ENCODE measurements around the gene MEGF10.
"Not testable (repeated sequence)": the region's sequence is repeated elsewhere in the genome, so short reads cannot be mapped to it uniquely, and the experiment has no call there.

Gene MEGF10

DNA sequence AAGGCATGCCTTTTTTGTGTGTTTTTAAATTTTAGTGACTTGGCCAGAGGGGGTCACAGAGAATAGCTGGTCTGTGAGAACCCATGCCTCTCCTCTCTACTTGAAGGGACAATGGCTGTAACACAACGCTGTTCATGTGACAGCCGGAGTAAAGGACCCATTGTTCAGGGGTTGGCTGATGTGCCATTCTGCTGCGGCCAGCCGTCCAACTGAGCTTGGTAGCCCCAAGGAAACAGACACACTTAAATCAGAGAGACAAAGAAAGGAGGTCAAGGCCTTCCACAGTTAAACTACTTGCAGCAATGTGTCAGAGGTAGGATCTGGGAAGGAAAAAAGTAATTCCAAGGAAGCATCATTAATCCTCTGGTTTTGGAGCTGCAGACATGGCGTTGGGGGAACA, 8.1 kb downstream of the MEGF10 start:
- DNase-seq, result peak; percentile 12

DNA sequence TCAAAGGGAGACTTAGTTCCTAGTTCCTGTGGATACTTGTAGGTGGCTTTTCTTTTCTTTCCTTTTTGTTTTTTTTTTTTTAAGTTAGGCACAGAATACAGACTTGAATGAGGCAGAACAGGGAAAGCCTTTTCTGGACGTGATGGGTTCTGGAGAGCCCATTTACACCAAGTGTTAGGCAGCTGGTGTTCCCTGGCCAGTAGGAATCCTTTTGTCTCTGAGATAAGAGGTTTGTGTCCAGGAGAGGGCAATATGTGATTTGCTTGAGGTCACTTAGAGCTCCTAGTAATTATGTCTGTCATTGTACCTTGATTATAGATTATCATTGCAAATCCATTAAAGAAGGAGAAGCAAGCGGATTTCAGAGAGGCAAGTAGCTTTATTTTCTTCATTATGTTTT, 9.1 kb downstream of the MEGF10 start:
- no peak for DNase-seq

DNA sequence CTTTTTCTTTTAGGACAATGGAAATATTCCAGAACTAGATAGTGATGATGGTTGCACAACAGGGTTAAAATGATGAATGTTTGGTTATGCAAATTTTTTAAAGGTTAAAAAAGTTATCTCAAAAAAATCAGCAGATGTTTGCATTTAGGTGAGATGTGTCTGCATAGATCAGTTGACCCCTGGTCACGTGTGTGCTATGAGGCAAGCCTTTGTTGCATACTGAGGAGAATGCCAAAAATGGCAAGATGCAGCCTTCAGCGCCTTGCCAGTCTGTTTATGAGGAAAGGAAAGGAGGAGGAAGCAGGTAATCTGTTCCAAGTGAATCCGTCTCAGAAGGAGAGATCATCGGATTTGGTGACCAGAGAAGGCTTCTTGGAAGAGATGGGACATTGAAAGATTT, 11.9 kb downstream of the MEGF10 start:
- DNase-seq, result no peak

DNA sequence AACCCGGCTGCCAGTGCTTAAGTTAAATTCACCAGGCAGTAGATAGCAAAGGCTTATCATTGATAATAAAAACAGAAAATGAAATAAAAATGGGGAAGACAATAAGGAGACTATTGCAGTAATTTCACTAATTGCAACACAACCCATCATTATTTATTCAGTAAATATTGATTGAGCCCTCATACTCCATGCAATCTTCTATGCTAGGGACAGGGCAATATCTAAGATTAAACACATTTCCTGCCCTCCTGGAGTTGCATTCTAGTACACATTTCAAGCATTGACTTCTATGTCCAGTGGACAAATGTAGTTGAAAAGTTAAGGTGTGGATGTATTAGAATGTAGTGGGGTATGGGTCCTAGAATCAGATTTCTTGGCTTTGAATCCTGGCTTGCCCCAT, 12.8 kb downstream of the MEGF10 start:
- no peak for DNase-seq

DNA sequence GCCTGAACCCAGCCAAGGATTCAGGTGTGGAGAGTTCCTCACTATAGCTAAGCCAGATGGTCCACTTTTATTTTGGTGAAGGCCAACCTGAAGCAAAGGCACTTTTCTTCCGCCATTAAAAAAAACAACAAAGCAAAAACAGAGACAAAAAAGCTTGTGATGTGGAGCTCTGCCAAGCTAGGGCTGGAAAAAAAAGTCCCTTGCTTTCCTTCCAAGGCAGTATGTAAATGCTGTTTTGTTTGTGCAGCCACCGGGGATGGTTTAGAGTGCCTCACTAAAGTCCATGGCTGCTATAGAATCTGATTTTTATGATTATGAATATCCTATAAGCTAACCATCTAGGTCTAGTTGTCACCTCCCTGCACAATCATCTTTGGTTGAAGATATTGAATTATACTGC, 14.9 kb downstream of the MEGF10 start:
- no peak for DNase-seq

DNA sequence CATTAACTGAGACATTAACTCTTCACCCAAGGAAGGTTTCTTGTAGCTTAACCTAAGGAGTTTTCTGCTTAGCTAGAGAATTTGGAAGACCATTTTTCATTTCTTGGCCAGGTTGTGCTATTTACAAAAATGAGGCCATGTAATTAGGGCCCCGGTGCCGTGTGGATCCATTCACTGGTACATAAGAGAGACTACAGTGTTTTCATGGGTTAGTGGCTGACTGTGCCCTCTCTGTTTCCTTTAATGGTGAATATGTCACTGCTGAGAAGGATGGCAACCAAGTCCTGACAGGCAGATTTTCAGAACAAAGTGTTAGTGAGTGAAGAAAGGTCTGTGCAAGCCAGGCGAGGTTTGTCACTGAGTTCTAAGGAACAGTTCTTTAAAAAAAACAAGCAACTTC, 15.4 kb downstream of the MEGF10 start:
- DNase-seq, result no peak

DNA sequence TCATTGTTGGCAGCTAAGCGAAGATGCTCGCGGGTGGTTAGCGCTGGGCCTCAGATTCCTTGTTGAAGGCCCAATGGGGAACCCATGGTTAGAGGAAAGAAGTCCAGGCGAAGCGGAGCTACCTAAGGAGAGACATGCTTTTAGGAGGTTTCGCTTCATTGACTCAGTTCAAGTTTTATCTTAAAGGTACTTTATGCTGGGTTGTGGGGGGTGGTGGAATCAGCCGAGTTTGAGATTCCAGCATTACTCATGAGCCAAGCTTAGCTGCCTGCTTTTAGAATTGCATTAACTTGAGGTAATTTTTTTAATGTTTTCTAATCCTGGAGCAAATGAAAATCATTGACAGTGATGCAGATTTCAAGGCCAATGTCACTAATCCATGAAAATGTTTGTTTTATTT, 16.1 kb downstream of the MEGF10 start:
- DNase-seq, result peak; percentile 8

DNA sequence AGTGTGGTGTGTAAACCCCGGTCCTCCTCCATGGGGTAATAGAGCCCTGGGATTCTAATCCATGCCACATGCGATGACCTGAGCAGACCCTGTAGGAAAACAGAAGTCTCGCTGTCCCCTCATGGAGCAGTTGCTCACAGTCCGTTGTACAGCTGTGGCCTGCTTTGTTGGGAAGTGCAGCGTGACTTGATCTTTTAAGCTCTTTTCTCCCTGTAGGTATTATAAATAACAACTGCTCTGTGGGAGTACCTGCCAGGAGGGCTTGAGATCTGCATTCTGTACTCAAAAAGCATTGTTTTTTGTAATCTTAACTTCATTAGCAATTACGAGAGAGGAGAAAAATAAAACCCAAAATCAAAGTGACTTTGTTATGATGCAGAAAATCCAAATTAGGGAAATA, 17.3 kb downstream of the MEGF10 start:
- no peak for DNase-seq

DNA sequence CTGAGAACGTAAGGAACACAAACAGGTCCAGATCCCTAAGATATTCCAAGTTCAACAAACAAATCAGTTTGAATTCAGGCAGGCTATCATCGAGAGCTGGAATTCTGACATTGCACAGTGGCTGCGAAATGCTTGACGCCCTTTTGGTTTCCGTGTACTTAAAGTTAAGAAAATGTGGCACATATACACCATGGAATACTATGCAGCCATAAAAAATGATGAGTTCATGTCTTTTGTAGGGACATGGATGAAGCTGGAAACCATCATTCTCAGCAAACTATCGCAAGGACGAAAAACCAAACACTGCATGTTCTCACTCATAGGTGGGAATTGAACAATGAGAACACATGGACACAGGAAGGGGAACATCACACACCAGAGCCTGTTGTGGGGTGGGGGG, 17.7 kb downstream of the MEGF10 start:
- not testable (repeated sequence) for DNase-seq

DNA sequence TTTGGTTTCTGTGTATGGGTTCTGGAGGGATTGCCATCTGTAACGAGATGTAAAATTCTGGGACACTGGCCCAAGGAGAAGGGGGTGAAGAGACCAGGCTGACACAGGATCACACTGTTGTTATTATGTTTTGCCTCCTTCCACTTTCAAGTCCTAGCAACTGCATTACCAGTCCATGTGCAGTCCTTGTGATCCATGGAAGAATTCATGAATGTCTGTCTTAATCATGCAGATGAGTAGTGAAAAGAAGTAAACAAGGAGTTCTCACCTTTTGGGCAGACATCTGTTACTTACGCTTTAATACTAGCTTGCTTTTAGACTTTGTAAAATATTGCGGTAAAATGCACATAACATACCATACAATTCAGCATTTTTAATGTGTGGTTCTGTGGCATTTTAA, 18.3 kb downstream of the MEGF10 start:
- DNase-seq, result no peak

DNA sequence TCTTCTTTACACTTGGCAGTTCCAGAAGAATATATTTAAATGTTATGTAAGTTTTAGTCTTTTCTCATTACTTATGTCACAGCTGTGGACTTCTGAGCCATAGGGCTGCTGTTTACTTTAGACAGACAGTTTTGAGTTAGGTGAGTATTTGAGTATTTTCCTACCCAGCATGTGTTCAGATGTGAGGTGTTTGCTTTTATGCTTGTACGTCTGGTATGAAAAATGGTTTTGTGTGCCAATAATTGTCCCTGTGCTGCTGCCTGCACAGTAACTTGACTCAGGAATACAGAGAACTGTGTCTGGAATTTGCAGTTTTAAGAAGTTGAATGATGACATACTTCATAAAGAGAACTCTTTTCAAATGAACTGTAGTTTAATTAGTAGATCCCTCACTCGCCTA, 20.8 kb downstream of the MEGF10 start:
- no peak for DNase-seq

DNA sequence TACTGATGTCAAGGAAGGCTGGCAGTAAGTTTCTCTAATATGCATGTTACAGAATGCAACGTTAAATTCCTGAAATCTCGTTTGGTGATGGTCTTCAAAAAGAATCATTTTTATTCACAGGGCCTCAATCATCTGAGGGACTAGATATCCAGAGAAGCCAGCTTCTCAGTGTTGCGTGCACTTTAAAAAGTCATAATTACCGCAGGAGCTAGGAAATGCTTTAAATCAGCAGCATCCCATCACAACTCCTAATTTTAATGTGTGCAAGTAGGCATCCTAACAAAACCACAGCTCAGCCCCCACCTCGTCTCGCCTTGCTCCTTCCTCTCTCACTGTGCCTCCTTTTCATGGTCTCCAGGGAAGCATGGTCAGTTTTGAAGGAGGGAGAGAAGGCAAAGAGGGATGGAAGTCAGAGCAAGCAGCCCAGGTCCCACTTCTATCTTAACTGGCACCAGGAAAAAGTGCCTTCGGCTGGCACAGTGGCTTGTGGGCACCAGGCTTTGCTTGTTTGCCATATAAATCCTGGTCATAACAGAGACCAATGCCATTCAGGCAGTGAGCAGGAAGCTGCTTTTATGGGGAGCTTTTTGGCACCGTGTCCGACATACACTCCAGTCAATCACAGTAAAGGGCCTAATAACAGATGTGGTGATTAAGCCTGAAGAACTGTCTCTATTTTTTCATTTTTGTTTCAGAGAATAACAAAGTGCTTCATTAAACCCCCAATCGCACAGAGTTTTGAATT, 21.4 kb downstream of the MEGF10 start:
- no peak for DNase-seq

DNA sequence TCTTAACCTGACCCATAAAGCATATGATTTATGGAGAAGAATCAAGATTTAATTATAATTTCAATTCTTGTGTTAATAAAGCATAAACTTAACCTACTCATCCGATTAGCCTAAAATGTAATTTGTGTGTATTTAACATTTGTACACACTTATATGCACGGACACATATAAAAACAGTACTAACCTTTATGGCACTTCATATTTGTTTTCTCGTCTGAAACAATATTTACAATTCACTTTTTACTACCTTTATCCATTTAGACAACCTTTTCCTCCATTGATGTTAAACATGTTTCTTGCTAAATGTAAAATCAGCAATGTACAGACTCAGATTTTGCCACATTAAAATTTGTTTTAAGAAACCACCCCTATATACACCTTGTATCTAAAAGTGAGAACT, 22.8 kb downstream of the MEGF10 start:
- DNase-seq, result no peak

DNA sequence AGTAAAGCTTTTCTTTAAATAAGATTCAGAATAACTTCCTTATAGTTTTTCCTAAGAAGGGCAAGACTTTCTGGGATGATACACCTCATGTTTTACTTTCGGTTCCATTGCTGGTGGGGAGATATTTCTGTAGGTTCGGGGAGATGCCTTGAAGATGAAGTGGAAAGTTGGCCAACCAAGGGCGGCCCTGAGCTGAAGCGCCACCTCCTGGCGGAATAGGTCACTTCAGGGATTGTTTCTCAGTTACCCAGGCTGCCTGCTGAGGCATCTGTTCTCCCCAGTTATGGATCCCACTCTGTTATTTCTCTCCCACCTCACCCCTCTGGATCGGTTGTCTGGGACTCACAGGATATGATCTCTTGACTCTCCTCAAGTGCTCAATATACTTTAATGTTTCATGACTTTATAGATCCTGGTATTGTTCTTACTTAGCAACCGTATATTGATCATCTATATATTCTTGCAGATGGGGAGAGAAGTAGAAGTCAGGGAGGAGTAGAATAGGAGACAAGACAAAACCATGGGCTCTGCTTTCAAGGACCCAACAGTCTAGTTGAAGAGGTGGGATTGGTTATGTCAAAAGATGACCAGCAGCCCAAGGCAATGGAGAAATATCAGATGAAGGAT, 23.4 kb downstream of the MEGF10 start:
- peak; percentile 45 for DNase-seq

DNA sequence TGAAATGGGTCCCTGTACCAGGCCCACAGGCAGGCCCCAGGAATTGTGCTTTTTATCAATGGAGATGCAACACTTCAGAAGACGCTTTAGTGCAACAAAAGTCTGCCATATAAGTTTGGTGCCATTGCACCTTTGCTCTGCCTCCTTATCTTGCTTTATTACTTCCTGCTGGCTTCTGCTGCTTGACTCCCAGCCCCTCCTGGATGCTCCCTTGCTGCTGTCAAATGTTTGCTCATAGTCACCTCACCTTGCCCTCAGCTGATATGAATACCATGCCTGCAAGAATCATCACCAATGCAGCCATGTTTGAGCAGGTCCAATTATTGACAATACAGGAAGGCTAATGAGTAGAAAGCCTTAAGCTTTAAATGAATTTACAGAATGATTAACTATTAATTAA, 25.4 kb downstream of the MEGF10 start:
- DNase-seq, result no peak

DNA sequence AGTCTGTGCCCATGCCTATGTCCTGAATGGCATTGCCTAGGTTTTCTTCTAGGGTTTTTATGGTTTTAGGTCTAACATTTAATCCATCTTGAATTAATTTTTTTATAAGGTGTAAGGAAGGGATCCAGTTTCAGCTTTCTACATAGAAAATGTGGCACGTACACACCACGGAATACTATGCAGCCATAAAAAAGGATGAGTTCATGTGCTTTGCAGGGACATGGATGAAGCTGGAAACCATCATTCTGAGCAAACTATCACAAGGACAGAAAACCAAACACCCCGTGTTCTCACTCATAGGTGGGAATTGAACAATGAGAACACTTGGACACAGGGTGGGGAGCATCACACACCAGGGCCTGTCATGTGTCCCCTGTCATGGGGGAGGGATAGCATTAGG, 26.8 kb downstream of the MEGF10 start:
- not testable (repeated sequence) for DNase-seq

DNA sequence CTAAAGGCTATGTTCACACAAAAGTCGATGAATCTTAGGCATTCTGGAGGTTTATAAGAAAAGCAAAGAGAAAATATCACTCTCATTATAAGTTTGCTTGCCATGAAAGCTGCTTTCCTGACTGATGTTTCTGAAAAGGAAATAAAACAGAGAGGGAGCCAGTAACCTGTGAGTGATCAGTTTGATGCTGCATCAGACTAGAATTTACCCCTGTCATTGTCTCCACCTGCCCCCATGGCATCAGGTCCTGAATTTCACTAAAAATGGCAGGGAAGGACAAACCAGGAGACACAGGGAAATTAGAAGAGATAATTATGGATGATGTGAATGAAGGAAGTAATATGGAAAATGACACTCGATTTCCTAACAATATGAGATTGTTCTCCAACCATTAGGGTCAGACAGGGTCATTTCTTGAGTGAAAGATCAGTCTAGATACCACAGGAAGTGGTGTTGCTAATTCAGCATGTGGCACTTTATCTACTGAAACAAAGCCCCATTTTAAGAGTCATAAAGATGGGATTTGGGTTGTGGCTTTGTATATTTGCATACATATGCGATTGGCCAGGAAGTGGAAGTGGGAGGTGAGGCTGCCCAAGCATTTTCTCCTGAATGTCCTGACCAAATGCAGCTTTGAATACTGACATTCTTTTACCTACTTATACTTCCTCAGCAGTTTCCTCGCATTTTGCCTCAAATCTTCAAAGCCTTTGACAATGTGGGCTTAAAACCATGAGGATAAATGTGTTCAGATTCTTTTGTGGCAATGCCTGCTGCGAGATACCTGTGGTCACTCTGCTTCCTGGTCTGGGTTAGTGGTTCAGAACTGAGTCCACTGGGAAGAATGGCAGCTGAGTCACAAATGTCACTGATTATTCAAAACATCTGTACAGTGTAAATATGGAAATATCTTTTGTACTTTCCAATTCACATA, 29.7 kb downstream of the MEGF10 start:
- DNase-seq, result peak; percentile 65

DNA sequence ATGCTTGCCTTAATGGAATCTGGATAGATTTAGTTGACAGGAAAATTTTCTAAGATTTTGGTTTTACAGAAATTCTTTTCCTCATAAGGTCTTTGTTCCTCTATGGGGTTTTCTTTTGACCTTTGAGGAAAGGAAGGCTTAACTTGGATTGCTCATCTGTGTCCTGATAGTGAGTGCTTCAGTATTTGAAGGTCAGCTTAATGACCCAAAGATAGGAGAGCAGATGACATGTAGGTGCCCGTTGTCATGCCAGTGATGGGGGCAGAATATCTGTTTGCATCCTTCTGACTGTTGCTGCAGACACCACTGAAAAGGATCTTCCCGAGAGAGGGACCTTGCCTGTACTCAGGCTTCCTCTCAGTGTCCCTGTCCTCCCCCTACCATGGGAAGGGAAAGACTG, 30.9 kb downstream of the MEGF10 start:
- DNase-seq, result no peak

DNA sequence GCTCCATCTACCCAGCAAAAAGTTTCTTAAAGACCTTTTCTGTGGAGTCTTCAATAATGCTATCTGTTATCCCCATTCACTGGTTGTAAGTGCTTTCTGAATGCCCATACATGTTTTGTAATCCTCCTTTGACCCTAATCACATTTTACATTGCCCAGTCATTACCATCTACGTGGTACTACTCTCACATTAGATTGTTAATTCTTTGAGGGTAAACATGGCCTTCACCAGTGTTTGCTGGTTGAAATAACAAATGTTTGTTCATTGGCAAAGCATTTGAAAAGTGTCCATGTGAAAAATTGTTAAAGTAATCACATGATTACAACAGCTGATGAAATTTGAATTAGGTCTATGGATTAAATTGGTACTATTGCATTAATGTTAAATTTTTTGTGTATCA, 31.8 kb downstream of the MEGF10 start:
- DNase-seq, result no peak

DNA sequence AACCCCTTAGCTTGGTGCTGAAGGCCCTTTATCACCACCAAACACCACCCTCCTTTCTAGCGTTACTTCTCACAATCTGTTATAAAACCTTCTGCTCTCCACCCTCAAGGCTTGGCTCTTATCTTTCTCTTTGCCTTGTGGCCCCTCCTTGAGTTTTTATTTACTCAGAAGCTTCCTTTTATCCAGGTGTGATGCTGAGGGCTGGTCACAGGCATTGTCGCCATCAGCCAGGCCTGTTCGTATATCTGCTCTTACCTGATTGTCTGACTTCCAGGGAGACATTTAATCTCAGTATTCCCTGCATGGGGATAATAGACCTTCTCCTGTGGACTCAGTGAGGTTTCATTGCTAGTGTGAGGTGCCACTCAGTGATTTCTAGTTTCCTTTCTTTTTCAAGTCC, 34.2 kb downstream of the MEGF10 start:
- no peak for DNase-seq

DNA sequence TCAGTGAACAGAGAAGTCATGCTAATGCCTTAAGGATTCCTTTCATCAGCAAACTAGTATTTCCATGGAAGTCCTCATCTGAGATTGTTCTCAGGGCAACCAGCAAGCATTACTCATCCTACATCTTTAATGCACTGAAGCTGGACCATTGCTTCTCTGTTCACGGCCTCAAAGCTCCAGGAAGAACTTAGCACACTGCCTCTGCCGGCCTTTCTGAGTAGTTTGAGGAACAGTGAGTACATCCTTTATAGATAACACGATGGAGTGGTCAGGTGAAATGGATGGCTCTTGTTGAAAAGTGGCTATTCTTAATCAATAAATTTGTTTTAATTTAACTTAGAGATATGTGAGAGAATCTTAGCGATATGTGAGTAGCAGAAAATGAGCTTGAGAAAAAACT, 35.8 kb downstream of the MEGF10 start:
- no peak for DNase-seq

DNA sequence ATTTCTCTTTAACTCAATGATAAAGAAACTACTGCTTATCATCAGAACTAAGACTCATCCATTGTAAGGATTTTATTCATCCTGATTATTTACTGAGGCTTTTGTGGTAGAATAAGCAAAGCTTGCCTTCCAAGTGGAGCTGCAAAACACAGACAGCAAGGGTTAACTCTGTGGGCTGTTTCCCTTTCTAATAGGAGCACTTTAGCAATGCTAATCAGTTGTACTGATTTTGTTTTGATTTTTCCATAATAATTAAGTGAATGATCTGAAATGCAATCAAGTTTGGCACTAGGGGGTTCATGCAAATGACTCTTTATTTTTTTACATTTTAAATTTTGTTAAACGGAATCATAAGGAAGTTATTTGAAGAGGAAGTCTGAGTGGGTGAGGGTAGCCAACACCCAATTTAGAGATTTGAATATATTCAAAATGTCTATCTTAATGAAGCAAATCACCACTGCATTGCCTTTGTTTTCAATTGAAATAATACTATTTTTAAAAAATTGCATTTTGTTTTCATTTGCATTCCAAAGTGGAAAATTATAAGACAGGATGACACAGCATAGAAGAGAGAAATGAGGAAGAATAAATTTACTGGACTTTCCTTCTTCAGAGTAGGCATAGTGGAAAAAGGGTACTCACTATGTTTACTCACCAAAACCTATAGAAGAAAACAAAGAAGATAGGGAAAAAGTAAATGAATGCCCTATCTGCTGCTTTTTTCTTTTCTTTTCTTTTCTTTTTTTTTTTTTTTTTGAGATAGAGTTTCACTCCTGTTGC, 36.6 kb downstream of the MEGF10 start:
- DNase-seq, result no peak

DNA sequence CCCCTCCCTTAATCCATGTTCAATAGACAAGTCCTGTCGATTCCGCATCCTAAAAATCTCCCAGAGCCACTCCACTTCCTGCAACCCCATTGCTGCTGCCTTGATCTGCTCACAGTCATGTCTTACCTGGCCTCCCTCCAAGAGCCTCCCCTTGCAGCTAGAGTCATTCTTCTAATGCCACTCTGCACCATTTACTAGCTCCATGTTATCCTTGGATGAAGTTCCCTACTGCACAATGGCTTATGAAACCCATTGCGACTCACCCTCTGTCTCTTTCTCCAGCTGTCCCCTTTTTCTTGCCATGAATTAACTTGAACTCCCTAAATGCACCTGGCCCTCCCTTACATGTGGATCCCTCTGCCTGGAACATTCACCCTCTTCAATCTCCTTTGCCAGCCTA, 39.5 kb downstream of the MEGF10 start:
- DNase-seq, result peak; percentile 23

Data from fibroblast of upper back skin (primary cell).